Stimulated activated CD8-positive, alpha-beta memory T cell treated with anti-CD3 and anti-CD28 coated beads, Interleukin-15, amount 100 ng/mL, for 4 hours (primary cell): ENCODE results near the gene SETD2.
"Not testable (repeated sequence)": the region's sequence is repeated elsewhere in the genome, so short reads cannot be mapped to it uniquely, and the experiment has no call there.

Experiments used
- DNase-seq, 2 donors: peaks; one replicate each; pipeline ENCODE4 v3.0.0-alpha.2; 2020; ENCODE audit warnings: low read depth in 2 of 2

SETD2 gene

DNA sequence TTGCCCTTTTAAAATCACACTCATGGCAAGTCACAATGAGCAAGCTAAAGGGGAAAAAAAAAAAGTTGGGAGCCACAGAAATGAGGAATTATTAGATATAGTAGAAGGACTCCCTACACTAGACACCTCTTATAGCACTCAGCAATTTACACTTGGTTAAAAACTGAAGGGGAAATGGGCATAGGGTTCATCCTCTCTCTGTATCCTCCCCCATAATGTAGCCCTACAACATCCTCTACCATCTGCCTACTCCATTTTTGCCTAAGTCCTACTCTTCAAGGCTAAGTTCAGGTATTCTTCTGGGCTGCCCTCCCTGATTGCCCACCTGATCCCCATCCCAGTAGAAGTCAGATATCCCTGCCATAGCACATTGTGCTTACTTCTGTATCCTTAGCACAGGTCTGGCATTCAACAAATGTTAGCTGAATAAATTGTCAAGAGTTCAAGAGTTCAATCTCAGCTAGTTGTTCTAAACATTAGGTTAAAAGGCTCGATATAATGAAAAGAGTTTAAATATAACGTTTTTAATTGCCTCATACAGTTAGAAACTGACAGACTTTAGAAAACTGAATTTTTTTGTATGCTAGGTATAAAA lies 14.5 kb downstream of the SETD2 start:
- no peak for DNase-seq

GRCh38 chr3:47145272-47145671 lies 18.6 kb downstream of the SETD2 start:
- DNase-seq: no peak

GRCh38 chr3:47143068-47143467 lies 20.8 kb downstream of the SETD2 start:
- DNase-seq: no peak

GRCh38 chr3:47142536-47142935 lies 21.4 kb downstream of the SETD2 start:
- not testable (repeated sequence) for DNase-seq

DNA sequence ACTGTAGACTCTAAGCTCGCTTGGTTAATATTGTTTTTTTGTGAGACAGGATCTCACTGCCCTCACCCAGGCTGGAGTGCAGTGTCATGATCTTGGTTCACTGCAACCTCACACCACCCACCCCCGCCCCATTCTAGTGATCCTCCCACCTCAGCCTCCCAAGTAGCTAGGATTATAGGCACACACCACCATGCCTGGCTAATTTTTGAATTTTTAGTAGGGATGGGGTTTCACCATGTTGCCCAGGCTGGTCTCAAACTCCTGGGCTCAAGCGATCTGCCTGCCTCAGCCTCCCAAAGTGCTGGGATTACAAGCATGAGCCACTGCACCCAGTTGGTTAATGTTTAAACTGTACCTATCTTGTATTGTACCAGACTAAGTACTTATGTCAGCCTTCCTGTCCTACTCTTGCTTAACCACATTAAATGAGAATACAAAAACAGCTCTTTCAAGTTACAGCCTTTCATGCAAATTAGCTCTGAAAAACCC lies 22.9 kb downstream of the SETD2 start:
- not testable (repeated sequence) for DNase-seq

- DNase-seq: not testable (repeated sequence)
Observed at GRCh38 chr3:47140553-47140952, 23.4 kb downstream of the SETD2 start.

DNA sequence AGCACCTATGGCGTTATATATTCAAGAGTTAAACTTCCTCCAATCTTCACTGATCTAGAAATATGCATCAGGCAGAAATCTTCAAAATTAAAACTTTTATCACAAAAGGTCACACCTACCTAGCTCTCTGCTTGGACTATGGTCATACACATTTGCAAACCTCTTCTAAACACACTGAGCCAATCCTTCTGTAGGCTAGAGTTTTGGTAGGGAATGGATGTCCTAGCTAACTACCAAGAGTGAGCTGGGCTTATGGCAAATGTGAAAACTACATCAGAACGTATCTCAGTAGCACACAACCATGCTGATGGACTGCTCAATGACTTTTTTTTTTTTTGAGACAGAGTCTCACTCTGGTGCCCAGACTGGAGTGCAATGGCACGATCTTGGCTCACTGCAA lies 29.6 kb downstream of the SETD2 start:
- no peak for DNase-seq

DNA sequence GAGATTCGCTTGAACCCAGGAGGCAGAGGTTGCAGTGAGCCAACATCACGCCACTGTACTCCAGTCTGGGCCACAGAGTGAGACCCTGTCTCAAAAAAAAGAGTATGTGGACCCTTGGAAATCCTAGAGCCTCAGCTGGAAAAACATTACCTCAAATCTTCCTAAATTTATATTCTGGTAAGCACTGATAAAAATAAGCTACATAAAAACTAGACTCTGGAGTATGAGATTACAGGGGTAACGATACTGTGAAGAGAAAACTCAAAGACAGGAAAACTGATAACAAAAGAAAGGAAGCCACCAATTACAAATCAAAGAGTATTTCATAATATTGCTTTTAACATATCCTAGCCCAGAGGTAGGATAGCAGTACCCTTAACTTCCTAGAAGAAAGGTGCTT lies 30.3 kb downstream of the SETD2 start:
- DNase-seq: no peak

DNA sequence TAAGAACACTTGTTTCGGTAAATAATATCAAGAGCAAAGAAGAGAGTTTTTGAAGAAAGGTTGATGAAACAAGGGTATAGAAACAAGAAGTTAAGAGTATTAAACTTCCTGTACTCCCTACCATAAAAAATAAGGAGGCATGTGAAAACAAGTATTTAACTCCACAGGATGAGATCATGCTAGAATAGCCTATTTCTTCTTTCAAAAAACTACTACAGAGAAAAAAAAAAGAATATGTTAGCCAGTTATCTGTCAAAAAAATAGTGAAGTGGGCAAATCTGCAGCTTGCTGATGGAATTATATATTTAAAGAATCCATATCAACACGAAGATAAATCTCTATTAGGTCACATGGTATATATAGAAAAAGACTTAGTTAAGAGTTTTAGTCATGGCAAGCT lies 33.4 kb downstream of the SETD2 start:
- DNase-seq: no peak

- DNase-seq: no peak
Observed at GRCh38 chr3:47128137-47128536, 35.8 kb downstream of the SETD2 start.

DNA sequence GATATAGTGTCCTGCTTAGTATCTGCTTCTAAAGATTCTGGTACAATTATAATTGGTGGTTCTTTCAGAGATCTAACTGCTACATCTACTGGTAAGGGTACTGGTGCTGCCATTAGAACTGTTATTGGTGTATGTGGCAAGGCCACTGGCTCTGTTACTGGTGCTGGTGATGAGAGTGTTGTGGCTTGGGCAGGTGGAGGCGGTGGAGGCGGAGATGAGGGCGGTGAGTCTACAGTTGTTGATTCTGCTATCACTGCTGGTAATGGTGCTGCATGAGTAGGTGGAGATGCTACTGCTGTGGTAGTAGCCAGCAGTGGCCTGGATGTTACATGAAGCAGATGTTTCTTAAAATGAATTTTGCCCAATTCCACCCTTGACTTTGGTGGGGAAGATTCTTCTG lies 40.1 kb downstream of the SETD2 start:
- DNase-seq: no peak

DNA sequence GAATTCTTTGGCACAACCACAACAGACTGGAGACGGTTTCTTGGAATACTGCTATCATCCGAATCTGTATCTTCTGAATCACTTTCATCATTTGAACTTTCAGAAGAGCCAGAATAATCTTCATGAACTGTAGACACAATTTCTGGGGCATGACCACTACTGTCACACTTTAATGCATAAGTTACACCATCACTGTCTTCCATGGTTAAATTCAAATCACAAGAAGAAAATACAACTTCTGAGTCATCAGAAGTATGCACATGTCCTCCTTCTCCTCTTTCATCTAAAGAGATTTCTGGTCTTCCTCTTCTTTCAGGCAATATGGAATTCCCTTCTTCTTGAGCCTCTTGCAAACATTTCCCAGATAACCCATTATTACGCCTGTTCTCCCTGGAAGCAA lies 42.5 kb downstream of the SETD2 start:
- no peak for DNase-seq

- DNase-seq: no peak
Observed at GRCh38 chr3:47120138-47120537, 43.8 kb downstream of the SETD2 start.

DNA sequence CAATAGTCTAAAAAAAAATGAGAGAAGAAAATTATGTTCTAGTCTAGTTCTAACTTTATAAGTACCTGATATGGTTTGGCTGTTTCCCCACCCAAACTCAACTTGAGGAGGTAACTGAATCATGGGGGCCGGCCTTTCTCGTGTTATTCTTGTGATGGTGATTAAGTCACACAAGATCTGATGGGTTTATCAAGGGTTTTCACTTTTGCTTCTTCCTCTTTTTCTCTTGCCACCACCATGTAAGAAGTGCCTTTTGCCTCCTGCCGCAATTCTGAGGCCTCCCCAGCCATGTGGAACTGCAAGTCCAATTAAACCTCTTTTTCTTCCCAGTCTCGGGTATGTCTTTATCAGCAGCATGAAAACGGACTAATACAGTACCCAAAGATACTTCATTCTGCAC lies 44.5 kb downstream of the SETD2 start:
- DNase-seq: not testable (repeated sequence)

DNA sequence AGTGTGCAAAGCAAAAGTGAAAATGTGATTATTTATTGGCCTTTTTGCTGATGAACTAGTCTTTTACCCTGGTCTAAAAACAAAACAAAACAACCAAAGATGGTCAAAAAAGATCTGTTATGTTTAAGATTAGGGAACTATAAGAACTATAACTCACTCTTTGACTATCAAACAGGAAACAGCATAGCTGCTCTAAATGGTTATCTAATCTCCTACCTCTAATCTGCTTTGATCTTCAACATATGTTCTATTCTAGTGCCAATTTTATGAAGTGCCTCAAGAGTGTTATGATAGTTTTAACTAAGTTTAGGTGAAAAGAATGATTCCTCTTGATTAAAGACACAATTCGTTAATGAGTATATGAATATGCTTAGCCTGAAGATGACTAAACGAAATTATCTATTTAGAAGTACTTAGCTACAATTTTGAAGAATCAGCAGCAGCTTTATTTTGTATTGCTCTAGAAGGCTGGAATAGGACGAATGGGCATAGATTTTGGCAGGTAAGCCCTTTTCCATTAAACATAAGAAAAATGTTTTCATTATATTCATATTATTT lies 46.0 kb downstream of the SETD2 start:
- no peak for DNase-seq

DNA sequence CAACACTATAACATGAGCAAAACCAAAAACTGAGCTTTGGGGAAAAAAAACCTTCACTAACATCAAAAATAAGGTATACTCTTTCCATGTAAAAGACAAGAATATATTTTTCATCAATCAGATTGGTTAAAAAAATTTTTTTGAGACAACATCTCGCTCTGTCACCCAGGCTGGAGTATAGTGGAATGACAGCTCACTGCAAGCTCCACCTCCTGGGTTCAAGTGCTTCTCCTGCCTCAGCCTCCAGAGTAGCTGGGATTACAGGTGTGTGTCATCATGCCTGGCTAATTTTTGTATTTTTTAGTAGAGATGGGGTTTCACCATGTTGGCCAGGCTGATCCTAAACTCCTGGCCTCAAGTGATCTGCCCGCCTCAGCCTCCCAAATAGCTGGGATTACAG lies 48.4 kb downstream of the SETD2 start:
- not testable (repeated sequence) for DNase-seq

- no peak for DNase-seq
Observed at GRCh38 chr3:47113669-47114365, 50.1 kb downstream of the SETD2 start.

DNA sequence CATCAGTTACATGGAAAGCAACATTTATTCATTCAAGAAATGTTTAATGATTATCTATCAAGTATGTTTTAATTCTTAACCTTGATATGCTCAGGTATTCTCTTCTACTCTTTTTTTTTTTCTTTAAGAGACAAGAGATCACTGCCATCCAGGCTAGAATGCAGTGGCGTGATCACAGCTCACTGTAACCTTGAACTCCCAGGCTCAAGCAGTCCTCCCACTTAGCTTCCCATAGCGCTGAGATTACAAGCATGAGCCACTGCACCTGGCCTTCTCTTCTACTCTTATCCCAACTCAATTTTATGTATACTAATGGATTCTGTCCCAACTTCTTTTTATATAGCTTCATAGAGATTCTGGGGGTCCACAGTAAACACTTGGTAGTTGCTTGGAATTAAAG lies 50.9 kb downstream of the SETD2 start:
- DNase-seq: no peak

DNA sequence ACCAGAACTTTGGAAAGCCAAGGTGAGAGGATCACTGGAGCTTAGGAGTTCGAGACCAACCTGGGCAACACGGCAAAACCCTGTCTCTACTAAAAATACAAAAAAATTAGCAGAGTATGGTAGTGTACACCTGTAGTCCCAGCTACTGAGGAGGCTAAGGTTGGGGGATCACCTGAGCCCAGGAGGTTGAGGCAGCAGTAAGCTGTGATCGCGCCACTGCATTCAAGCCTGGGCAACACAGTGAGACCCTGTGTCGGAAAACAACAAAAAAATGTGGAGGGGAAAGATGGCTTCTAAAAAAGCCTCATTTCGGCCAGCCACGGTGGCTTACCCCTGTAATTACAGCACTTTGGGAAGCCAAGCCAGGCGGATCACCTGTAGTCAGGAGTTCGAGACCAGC lies 54.5 kb downstream of the SETD2 start:
- DNase-seq: no peak

GRCh38 chr3:47108546-47108945 lies 55.4 kb downstream of the SETD2 start:
- DNase-seq: no peak

- no peak for DNase-seq
Observed at GRCh38 chr3:47104259-47104658, 59.7 kb downstream of the SETD2 start.

GRCh38 chr3:47103619-47104018 lies 60.3 kb downstream of the SETD2 start:
- no peak for DNase-seq

DNA sequence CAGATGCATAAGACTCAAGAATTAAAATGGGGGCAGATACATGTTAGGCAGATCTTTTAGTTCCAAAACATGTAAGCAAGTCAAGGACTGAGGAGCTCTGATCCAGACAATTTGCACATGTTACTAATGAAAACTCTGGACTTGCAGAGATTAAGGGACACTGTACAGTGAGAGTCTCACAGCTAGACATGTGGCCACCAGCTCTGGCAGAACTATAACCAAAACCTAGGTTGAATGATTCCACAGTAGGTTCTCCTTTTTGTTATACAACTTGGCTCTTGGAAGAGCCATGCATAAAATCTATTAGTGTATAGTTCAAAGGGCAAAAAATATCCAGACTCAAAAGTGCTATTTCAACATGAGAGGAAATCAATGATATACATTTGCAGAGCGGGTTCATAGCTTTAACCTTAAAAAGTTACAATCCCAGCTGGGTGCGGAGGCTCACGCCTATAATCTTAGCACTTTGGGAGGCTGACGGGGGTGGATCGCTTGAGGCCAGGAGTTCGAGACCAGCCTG lies 61.8 kb downstream of the SETD2 start:
- DNase-seq: no peak
